Measurements from ENCODE around the gene TBC1D5.

TBC1D5 gene

GRCh38 chr3:17140670-17141505 lies 601.5 kb downstream of the TBC1D5 start (continued):
- TF ChIP-seq TOX (CRISPR knock-in tag; IDR thresholded peaks at IDR 0.05; ENCODE audit: borderline replicate concordance) (no peak), ISL1 (CRISPR knock-in tag; IDR thresholded peaks at IDR 0.05) (no peak), ZC3H10 (CRISPR knock-in tag; IDR thresholded peaks at IDR 0.05) (no peak), CREB5 (CRISPR knock-in tag; IDR thresholded peaks at IDR 0.05; ENCODE audit: low read depth) (no peak), ZNF565 (CRISPR knock-in tag; conservative IDR thresholded peaks at IDR 0.05; ENCODE audit: low read depth) (no peak), GLIS3 (CRISPR knock-in tag; IDR thresholded peaks at IDR 0.05) (no peak)
- TF ChIP-seq, protein P1, sequence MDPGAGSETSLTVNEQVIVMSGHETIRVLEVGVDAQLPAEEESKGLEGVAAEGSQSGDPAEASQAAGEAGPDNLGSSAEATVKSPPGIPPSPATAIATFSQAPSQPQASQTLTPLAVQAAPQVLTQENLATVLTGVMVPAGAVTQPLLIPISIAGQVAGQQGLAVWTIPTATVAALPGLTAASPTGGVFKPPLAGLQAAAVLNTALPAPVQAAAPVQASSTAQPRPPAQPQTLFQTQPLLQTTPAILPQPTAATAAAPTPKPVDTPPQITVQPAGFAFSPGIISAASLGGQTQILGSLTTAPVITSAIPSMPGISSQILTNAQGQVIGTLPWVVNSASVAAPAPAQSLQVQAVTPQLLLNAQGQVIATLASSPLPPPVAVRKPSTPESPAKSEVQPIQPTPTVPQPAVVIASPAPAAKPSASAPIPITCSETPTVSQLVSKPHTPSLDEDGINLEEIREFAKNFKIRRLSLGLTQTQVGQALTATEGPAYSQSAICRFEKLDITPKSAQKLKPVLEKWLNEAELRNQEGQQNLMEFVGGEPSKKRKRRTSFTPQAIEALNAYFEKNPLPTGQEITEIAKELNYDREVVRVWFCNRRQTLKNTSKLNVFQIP (CRISPR knock-in tag; IDR thresholded peaks at IDR 0.05; ENCODE audit: borderline replicate concordance, low read depth): no peak

GRCh38 chr3:17138246-17139039 lies 604.0 kb downstream of the TBC1D5 start:
- TF ChIP-seq RARB (CRISPR knock-in tag; IDR thresholded peaks at IDR 0.05): no peak
- TF ChIP-seq ESRRG (CRISPR knock-in tag; IDR thresholded peaks at IDR 0.05): no peak
- no peak for TF ChIP-seq TSHZ2 (CRISPR knock-in tag; IDR thresholded peaks at IDR 0.05)
- TF ChIP-seq TCF4 (CRISPR knock-in tag; IDR thresholded peaks at IDR 0.05; ENCODE audit: borderline replicate concordance): no peak
- TF ChIP-seq PPARA (CRISPR knock-in tag; IDR thresholded peaks at IDR 0.05; ENCODE audit: borderline replicate concordance): no peak
- TF ChIP-seq OSR1 (CRISPR knock-in tag; IDR thresholded peaks at IDR 0.05): no peak
- TF ChIP-seq ZC3H10 (CRISPR knock-in tag; IDR thresholded peaks at IDR 0.05): no peak
- TF ChIP-seq GLIS3 (CRISPR knock-in tag; IDR thresholded peaks at IDR 0.05): no peak
- no peak for TF ChIP-seq ZFP30 (CRISPR knock-in tag; IDR thresholded peaks at IDR 0.05)
- ATAC-seq: no peak

DNA sequence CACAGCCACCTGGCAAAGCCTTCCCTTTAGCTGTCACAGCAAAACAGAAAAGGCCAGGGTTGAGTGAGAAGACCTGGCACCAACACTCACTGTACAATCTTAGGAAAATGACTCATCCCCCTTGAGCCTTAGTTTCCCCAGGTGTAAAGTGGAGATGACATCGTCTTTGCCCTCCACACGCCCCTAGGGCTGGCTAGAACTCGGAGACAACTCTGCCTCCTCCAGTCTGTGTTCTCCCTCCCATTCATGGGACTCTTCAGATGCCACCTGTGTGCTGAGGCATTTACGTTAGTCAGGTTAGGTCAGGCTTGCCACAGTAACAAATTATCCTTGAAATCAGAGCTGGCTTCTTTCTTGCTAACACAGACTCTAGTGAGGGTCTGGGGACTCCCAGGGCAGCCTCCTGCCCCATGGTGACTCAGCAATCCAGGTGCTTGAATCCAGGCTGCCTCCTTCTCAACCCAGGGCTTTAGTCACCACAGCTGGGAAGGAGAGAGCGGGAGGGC lies 605.1 kb downstream of the TBC1D5 start:
- no peak for ATAC-seq
- TF ChIP-seq ARNTL (CRISPR knock-in tag; IDR thresholded peaks at IDR 0.05; ENCODE audit: borderline replicate concordance, low read depth) (no peak), CSRNP3 (CRISPR knock-in tag; IDR thresholded peaks at IDR 0.05) (no peak), TSHZ2 (CRISPR knock-in tag; IDR thresholded peaks at IDR 0.05) (no peak), CREB5 (CRISPR knock-in tag; IDR thresholded peaks at IDR 0.05; ENCODE audit: low read depth) (no peak), BACH2 (CRISPR knock-in tag; IDR thresholded peaks at IDR 0.05; ENCODE audit: borderline replicate concordance) (no peak), ZNF565 (CRISPR knock-in tag; conservative IDR thresholded peaks at IDR 0.05; ENCODE audit: low read depth) (no peak), RARB (CRISPR knock-in tag; IDR thresholded peaks at IDR 0.05) (no peak), PPARA (CRISPR knock-in tag; IDR thresholded peaks at IDR 0.05; ENCODE audit: borderline replicate concordance) (no peak), TOX (CRISPR knock-in tag; IDR thresholded peaks at IDR 0.05; ENCODE audit: borderline replicate concordance) (no peak), CSDC2 (CRISPR knock-in tag; IDR thresholded peaks at IDR 0.05) (no peak), GLIS3 (CRISPR knock-in tag; IDR thresholded peaks at IDR 0.05) (no peak), ZFP3 (CRISPR knock-in tag; IDR thresholded peaks at IDR 0.05) (no peak), ZFP30 (CRISPR knock-in tag; IDR thresholded peaks at IDR 0.05) (no peak), TCF4 (CRISPR knock-in tag; IDR thresholded peaks at IDR 0.05; ENCODE audit: borderline replicate concordance) (no peak), ZC3H10 (CRISPR knock-in tag; IDR thresholded peaks at IDR 0.05) (no peak)
- TF ChIP-seq, protein P1 (CRISPR knock-in tag; IDR thresholded peaks at IDR 0.05; ENCODE audit: borderline replicate concordance, low read depth): no peak

Data from SK-N-SH treated with all-trans-retinoic acid at 6 μM for 48 hours (cell line).